ENCODE results near the gene TTN.

GRCh38 chr2:178844269-178844668 lies 37.0 kb upstream of the TTN start:
- TF ChIP-seq RARB (CRISPR knock-in tag; IDR thresholded peaks at IDR 0.05) (no peak), CSRNP3 (CRISPR knock-in tag; IDR thresholded peaks at IDR 0.05) (no peak), ESRRG (CRISPR knock-in tag; IDR thresholded peaks at IDR 0.05) (no peak), ARNTL (CRISPR knock-in tag; IDR thresholded peaks at IDR 0.05; ENCODE audit: borderline replicate concordance, low read depth) (no peak), PATZ1 (CRISPR knock-in tag; IDR thresholded peaks at IDR 0.05; ENCODE audit: borderline replicate concordance) (no peak), ZNF8 (CRISPR knock-in tag; IDR thresholded peaks at IDR 0.05) (no peak), BACH2 (CRISPR knock-in tag; IDR thresholded peaks at IDR 0.05; ENCODE audit: borderline replicate concordance) (no peak), ISL1 (CRISPR knock-in tag; IDR thresholded peaks at IDR 0.05) (no peak), ZNF565 (CRISPR knock-in tag; conservative IDR thresholded peaks at IDR 0.05; ENCODE audit: low read depth) (no peak), CREB5 (CRISPR knock-in tag; IDR thresholded peaks at IDR 0.05; ENCODE audit: low read depth) (no peak), PPARA (CRISPR knock-in tag; IDR thresholded peaks at IDR 0.05; ENCODE audit: borderline replicate concordance) (no peak), TCF4 (CRISPR knock-in tag; IDR thresholded peaks at IDR 0.05; ENCODE audit: borderline replicate concordance) (no peak)

Measured in SK-N-SH treated with all-trans-retinoic acid at 6 μM for 48 hours (cell line).